NCI-H526 (cell line): ENCODE results near the gene CTXND2.
"Not testable (repeated sequence)": the region's sequence is repeated elsewhere in the genome, so short reads cannot be mapped to it uniquely, and the experiment has no call there.

Experiments
- DNase-seq, 2 experiments: peaks; one replicate each; lab custom pipeline; 2025; lab: John Stamatoyannopoulos, UW

Gene CTXND2

GRCh38 chr1:150890033-150890416 lies 3.1 kb downstream of the CTXND2 start:
- no peak for DNase-seq

DNA sequence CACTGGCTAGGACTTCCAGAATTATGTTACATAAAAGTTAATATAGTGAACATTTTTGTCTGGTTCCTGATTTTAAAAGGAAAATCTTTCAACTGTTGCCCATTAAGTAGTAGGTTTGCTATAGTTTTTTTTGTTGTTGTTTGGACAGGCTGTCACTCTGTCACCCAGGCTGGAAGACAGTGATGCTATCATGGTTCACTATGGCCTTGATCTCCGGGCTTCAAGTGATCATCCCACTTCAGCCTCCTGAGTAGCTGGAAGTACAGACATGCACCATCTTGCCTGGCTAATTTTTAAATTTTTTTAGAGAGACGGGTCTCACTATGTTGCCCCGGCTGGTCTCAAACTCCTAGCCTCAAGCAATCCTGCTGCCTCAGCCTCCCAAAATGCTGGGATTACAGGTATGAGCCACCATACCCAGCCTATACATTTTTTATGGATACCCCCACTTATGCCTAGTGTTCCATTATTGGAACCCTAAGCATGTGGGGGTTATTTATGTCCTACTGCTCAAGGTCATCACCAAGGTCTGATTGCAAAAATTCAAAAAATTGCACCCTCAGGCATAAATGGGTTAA lies 6.5 kb downstream of the CTXND2 start:
- DNase-seq = no peak

DNA sequence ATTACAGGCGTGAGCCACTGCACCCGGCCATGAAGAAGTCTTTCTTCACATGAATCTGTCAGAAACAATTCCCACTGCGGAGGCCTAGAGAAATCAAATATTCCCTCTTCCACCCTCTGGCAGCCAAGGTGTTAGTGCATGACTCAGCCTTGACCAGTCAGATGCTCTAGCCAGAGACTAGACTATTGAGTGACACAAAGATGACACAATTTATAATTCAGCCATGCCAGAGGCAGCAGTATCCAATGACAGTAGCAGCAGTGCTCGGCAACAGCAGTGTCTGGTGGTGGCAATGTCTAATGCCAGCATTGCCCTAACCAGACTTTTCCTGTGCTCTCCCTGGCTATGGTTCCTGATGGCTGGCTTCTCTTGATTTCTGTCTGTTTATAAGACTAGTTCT lies 8.7 kb downstream of the CTXND2 start:
- no peak for DNase-seq

- not testable (repeated sequence) for DNase-seq
Observed at GRCh38 chr1:150899795-150900194, 12.9 kb downstream of the CTXND2 start.

GRCh38 chr1:150902346-150902745 lies 15.4 kb downstream of the CTXND2 start:
- DNase-seq = no peak

DNA sequence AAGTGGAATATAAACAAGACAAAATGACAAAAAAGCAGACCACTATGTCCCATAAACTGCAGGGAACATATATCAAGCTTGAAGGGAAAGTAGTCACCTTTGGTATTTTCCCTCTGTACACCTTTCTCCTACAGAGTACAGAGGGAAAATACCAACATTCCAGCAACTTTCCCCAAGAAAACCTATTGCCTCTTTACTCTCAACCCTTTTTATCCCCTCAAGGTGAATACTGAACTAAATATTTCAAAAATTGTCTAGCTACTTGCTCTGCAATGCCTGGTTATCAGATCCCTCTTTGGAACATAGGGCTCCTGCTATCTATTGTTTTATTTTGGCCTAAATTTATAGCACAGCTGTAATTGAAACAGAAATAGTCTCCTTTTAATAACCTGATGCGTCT lies 15.8 kb downstream of the CTXND2 start:
- DNase-seq = no peak

- DNase-seq = no peak
Observed at GRCh38 chr1:150905301-150905700, 18.4 kb downstream of the CTXND2 start.

- no peak for DNase-seq
Observed at GRCh38 chr1:150906329-150906728, 19.4 kb downstream of the CTXND2 start.

GRCh38 chr1:150906813-150907212 lies 19.9 kb downstream of the CTXND2 start:
- DNase-seq = no peak

- no peak for DNase-seq
Observed at GRCh38 chr1:150909585-150910180, 22.7 kb downstream of the CTXND2 start.

DNA sequence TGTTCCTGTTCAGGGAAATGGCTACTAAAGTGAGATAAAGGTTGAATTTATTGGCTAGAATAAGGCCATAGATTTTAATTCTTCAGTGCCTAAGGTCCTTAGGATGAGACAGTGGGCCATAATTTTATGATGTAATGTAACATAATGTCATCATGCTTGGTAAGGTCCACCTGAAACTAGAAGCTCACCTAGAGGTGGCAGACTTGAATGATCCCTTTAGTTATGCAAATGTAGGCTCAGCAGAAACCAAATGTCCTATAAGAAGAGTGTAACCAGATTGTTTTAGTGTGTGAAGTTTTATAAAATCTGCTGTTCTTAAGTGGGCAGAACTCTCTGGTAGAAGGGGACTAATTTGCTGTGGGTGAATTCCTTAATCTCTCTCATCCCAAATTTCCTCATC lies 25.7 kb downstream of the CTXND2 start:
- peak in 1 of 2 experiments; percentile 29 for DNase-seq

DNA sequence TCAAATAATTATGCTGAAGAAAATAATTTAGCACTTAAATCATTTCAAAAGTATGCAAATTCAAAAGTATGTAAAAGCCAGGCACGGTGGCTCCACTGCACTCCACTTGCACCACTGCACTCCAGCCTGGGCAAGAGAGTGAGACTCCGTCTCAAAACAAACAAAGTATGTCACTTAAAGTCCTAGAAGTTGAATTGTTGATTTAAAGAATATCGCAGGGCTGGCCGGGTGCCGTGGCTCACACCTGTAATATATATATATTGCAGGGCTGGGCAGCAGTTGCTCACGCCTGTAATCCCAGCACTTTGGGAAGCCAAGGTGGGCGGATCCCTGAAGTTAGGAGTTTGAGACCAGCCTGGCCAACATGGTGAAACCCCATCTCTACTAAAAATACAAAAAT lies 30.5 kb downstream of the CTXND2 start:
- DNase-seq = no peak

DNA sequence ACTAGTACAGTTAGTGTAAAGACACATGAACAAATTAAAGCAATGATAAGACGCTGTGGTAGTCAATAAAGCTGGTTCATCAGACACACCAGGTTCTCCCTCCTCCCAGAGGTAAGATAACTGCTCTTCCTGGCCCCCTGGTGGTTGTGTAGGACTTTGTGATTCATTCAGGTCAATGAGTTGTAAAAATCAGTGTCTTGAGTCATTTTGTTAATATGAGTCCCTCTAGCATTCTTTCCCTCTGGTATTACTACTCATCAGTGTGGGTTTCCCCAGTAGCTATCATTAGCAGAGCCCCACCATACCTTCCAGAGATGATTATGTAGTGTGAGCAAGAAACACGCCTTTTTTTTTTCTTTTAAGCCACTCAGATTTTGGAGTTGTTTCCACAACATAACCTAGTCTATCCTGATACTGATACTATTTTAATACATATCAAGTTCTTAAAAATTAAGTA lies 35.6 kb downstream of the CTXND2 start:
- peak; percentile 83 to 95 for DNase-seq

DNA sequence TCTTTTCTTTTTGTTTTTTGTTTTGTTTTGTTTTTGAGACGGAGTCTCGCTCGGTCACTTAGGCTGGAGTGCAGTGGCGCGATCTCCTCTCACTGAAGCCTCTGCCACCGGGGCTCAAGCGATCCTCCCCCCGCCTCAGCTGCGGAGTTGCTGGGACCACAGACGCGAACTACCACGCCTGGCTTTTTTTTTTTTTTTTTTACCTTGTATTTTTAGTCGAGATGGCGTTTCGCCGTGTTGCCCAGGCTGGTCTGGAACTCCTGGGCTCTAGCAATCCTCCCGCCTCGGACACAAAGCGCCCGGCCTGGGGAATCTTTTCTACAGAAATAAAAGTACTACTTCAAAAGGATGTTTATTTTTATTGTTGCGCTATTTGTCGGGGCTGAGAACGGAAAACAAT lies 38.1 kb downstream of the CTXND2 start:
- peak; percentile 75 for DNase-seq

DNA sequence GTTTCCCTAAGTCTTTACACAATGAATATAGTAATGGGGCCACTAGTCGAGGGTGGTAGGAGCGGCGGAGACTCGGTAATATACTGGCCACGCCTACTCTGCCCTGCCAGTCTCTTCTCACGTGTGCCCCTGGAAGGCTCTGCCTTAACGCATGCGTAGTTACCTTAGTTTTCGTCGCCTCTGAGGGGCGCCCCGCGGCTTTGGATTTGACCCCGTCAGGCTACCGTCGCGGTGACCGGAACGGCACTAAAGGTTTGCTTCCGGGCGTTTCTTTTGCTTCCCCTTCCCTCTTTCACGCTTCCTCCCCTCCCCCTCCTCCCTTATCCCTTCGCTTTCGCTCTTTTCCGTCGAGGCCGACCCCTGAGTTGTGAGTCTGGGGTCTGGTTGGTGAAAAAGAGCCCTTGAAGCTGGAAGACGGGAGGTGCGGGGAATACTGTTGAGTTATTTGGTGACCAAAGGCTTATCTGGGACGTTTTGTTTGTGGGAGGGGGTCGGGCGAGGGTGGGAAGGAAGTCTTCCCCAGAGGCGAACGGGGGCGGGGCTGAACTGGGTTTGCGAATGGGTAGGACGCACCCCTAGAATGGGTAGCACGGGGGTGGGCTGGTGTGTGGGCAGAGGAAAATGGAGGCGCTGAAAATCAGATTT lies 39.3 kb downstream of the CTXND2 start, which contains the start of gene SETDB1:
SETDB1 (plus strand) TSS at position 267 of the 645 bp plus-strand sequence. CDS start 1,352 bp downstream, outside the sequence.
- DNase-seq = peak; percentile 100

GRCh38 chr1:150927624-150928023 lies 40.7 kb downstream of the CTXND2 start:
- no peak for DNase-seq

- DNase-seq = no peak
Observed at GRCh38 chr1:150928286-150928685, 41.4 kb downstream of the CTXND2 start.

DNA sequence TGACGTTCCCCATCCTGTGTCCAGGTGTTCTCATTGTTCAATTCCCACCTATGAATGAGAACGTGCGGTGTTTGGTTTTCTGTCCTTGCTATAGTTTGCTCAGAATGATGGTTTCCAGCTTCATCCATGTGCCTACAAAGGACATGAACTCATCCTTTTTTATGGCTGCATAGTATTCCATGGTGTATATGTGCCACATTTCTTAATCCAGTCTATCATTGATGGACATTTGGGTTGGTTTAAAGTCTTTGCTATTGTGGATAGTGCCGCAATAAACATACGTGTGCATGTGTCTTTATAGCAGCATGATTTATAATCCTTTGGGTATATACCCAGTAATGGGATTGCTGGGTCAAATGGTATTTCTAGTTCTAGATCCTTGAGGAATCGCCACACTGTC lies 41.8 kb downstream of the CTXND2 start:
- DNase-seq = not testable (repeated sequence)

GRCh38 chr1:150931773-150932172 lies 44.8 kb downstream of the CTXND2 start:
- no peak for DNase-seq

DNA sequence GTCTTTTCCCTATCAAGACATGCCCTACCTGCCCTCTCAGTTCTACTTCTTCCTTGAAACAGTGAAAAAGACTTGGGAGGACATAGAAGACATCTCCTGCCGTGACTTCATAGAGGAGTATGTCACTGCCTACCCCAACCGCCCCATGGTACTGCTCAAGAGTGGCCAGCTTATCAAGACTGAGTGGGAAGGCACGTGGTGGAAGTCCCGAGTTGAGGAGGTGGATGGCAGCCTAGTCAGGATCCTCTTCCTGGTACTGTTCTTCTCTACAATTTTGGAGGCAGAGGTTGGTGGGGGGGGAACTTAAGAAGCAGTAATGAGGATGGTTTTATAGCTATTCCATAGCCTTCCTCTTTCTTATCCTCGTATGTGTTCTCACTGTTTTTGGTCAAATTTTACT lies 57.9 kb downstream of the CTXND2 start:
- DNase-seq = no peak

DNA sequence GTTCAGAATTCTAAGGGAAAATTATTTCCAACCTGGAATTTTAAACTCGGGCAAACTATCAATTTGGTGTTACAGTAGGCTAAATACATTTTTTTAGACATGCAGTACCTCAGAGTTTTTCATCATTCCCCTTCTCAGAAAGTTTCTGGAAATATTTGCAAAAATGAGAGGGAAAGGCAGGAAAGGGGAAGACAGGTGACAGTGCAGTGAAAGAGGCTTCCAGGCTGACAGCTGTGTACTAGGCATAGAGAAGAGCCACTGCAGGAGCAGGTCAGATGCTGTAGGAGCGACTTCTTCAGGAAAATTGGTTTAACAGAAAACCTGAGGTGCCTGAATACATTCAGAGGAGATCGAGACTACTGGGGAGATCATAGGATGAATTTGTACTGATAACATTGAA lies 67.8 kb downstream of the CTXND2 start:
- no peak for DNase-seq

DNA sequence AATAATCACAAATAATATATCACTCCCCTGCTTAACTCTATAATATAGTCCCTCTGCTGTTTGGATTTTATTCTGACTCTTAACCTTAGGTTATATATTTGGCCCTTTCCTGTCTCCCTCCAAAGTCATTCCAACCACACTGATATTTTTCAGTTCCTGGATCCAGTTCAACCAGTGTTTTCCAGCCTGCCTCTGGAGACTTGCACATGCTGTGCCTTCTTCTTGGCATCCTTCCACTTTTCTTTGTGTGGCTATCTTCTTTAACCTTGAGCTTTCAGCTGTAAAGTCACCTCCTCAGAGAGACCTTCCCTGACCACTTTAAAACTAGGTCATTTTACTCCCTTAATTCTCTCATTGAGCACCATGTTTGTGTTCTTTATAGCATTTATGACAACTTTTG lies 68.3 kb downstream of the CTXND2 start:
- no peak for DNase-seq

- DNase-seq = no peak
Observed at GRCh38 chr1:150957666-150958065, 70.7 kb downstream of the CTXND2 start.
